Common myeloid progenitor, CD34-positive (primary cell): ENCODE results near the gene GTF2H1. TPM values are rescaled to one million over a fixed set of nuclear protein-coding genes. Genes with fewer than 3 reads are reported as not detected.

Source experiments
- CTCF ChIA-PET: fragments of 350-600 bp; sonication (Branson Sonifier 250); formaldehyde crosslinking; loops from one replicate; lab custom pipeline; 2021; ENCODE audit warnings: antibody characterized with exemption; lab: Charles Lee
- POLR2A ChIA-PET: fragments of 350-600 bp; sonication (Branson Sonifier 250); formaldehyde crosslinking; loops from one replicate; lab custom pipeline; 2021; ENCODE audit warnings: antibody characterized with exemption; lab: Charles Lee
- DNase-seq, 3 donors: peaks; one replicate each; pipeline versions ENCODE4 v3.0.0 to v3.0.0-alpha.2; 2013
- H3K27ac ChIP-seq, 2 experiments: 1 replicate in 1 of 2; 2 replicates in 1 of 2; pipeline ENCODE4 v1.7.0; 2013; ENCODE audit warnings: inconsistent platforms in 2 of 2, low read length in 2 of 2, mild to moderate bottlenecking in 2 of 2, low read depth in 1 of 2, moderate library complexity in 1 of 2; ENCODE audit not compliant: severe bottlenecking in 2 of 2, insufficient read depth in 1 of 2, poor library complexity in 1 of 2
- H3K27me3 ChIP-seq, 5 experiments: replicated peaks in 2 of 5; 1 replicate in 3 of 5; 2 replicates in 2 of 5; pipeline versions ENCODE4 v1.6.1 to v1.7.0; 2013; ENCODE audit warnings: low read length in 4 of 5, mild to moderate bottlenecking in 2 of 5, moderate library complexity in 2 of 5, inconsistent platforms in 1 of 5; ENCODE audit not compliant: insufficient read depth in 5 of 5, control insufficient read depth in 4 of 5
- H3K36me3 ChIP-seq, 4 experiments: 1 replicate in 2 of 4; 2 replicates in 2 of 4; pipeline versions ENCODE4 v1.6.1 to v1.7.0; 2013; ENCODE audit warnings: low read length in 3 of 4, control low read depth in 1 of 4, mild to moderate bottlenecking in 1 of 4; ENCODE audit not compliant: control insufficient read depth in 4 of 4, insufficient read depth in 4 of 4
- H3K4me1 ChIP-seq, 4 experiments: 1 replicate in 3 of 4; 2 replicates in 1 of 4; pipeline versions ENCODE4 v1.6.1 to v1.7.1; 2013; ENCODE audit warnings: low read length in 3 of 4, mild to moderate bottlenecking in 3 of 4, control low read depth in 1 of 4, inconsistent platforms in 1 of 4, moderate library complexity in 1 of 4; ENCODE audit not compliant: control insufficient read depth in 4 of 4, insufficient read depth in 4 of 4; ENCODE audit errors: control extremely low read depth in 1 of 4
- H3K4me3 ChIP-seq, 7 experiments: 1 replicate in 4 of 7; 2 replicates in 3 of 7; pipeline versions ENCODE4 v1.5.1 to v1.7.0; 2013; ENCODE audit warnings: mild to moderate bottlenecking in 7 of 7, low read length in 6 of 7, moderate library complexity in 6 of 7, inconsistent platforms in 2 of 7, low read depth in 2 of 7, control low read depth in 1 of 7; ENCODE audit not compliant: insufficient read depth in 4 of 7, control insufficient read depth in 1 of 7; ENCODE audit errors: extremely low read depth in 1 of 7
- H3K9me3 ChIP-seq, 5 experiments: 1 replicate in 4 of 5; 2 replicates in 1 of 5; pipeline versions ENCODE4 v1.6.1 to v1.7.1; 2013; ENCODE audit warnings: low read length in 4 of 5, mild to moderate bottlenecking in 2 of 5, inconsistent platforms in 1 of 5, low read depth in 1 of 5, moderate library complexity in 1 of 5; ENCODE audit not compliant: control insufficient read depth in 4 of 5, insufficient read depth in 2 of 5; ENCODE audit errors: control extremely low read depth in 1 of 5
- WGBS: methylation state at CpG from one replicate; pipeline ENCODE4 v1.1.5; 2013; ENCODE audit not compliant: insufficient coverage; 5-methylcytosine and 5-hydroxymethylcytosine counted together
- polyA plus RNA-seq: library from polyadenylated mRNA; unstranded; fragments of 120-200 nt; gene quantifications from one replicate; pipeline ENCODE4 v1.2.1, GENCODE V29; 2013

Gene GTF2H1
- polyA plus RNA-seq = 56.9 TPM

DNA sequence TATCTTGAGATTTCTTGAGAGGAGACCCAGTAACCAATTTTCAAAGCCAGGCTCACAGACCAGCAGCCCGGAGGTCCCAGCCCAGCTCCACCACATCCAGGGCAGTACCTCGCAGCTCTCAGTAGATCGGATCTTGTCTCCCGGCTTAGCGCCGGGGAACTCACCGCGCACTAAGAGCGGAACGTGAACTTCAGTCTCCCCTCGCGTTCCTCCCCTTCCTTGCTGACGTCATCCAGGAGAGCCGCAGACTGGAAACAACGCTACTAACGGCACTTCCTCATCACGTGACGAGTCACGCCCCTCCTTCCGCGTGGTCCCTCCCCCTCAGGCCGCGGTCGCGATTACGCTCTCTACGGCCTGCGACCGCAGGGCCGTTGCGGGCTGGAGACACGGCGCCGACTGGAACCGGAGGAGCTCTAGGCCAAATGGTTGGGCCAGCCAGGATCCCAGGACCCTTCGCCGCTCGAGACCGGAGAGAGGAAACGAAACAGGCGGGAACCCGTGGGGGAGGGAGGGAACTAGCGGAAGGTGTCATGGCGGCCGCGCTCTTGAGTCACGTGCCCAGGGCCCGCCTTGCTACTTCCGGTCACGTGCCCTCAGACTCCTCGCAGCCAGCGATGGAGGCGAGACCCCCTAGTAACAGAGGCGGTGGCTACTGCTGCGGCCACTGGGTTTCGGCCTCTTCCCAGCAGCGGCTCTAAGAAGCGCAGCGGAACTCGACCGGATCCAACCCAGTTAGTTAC is at the start of gene GTF2H1, which contains the start of gene HPS5:
Gene GTF2H1 (plus strand): TSS at position 599 of the 743 bp plus-strand sequence. CDS start 10,508 bp downstream, outside the sequence.
Gene HPS5 (minus strand): TSS at position 172 of the 743 bp plus-strand sequence. CDS start 4,282 bp downstream, outside the sequence.
- Histone ChIP-seq H3K4me1 (peaks cover 21 to 42% (median 32%) of the 10 kb centered on the region in 4 experiments), H3K27me3 (no peaks in the 10 kb centered on the region), H3K4me3 (peak within 1 kb of the TSS; percentile 70 to 93 (median 86)), H3K36me3 (peaks cover 0 to 18% (median 6%) of the 10 kb centered on the region in 4 experiments), H3K27ac (peak within 1 kb of the TSS; percentile 98 to 99), H3K9me3 (no peaks in the 10 kb centered on the region)
- CTCF ChIA-PET = interaction anchor here (0.6 to 1.7 kb wide), 6 partner anchors 8 to 86 kb away, joined by 3 to 5 read pairs (median 3); partner anchors contain the start of gene LDHA
- POLR2A ChIA-PET = interaction anchor here (0.5 to 1.8 kb wide), 6 partner anchors 24 to 206 kb away, joined by 3 to 14 read pairs (median 5); partner anchors contain the start of genes LDHA and TSG101
- peak; percentile 99 for DNase-seq
- 0% methylated on average over 49 of the region's 61 CpGs for WGBS

GRCh38 chr11:18277565-18278271 is 44.6 kb upstream of the GTF2H1 start:
- H3K9me3 ChIP-seq = no peaks in the 10 kb centered on the region
- no peaks in the 10 kb centered on the region for H3K27me3 ChIP-seq
- CTCF ChIA-PET = no interaction called here
- H3K4me3 ChIP-seq = no peak overlapping the region
- peaks cover 12 to 32% (median 21%) of the 10 kb centered on the region in 4 experiments for H3K36me3 ChIP-seq
- POLR2A ChIA-PET = interaction anchor here (0.7 kb wide), 1 partner anchor 8 kb away, joined by 4 read pairs; no protein-coding TSS in a partner anchor
- 100% methylated on average over 3 of the region's 5 CpGs for WGBS
- no peak overlapping the region for H3K27ac ChIP-seq
- peak in 2 of 3 donors; percentile 12 to 30 for DNase-seq
- no peaks in the 10 kb centered on the region for H3K4me1 ChIP-seq

GRCh38 chr11:18280438-18281045 is 41.8 kb upstream of the GTF2H1 start:
- CTCF ChIA-PET = no interaction called here
- POLR2A ChIA-PET = no interaction called here
- no peak overlapping the region for H3K4me3 ChIP-seq

DNA sequence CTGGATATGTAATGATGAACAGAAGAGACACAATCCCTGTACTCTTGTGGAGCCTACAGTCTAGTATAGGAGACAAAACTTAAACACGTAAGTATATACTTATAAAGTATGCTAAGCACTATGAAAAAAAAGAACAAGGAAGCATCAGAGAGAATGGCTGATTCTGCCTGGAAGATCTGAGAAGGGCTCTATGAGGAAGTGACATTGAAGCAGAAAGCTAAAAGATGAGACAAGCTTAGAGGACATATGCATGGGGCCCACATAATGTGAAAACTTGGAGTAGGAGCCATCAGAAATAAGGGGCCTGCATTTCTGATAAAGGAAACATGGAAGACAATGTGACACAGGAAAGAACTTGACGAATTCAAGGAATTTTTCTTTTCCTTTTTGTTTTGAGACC is 39.7 kb upstream of the GTF2H1 start:
- no peaks in the 10 kb centered on the region for H3K27me3 ChIP-seq
- CTCF ChIA-PET = no interaction called here
- peaks cover 31 to 71% (median 48%) of the 10 kb centered on the region in 4 experiments for H3K36me3 ChIP-seq
- no peak overlapping the region for H3K27ac ChIP-seq
- no peak for DNase-seq
- POLR2A ChIA-PET = no interaction called here
- H3K9me3 ChIP-seq = no peaks in the 10 kb centered on the region
- 100% methylated on average over 1 of the region's 2 CpGs for WGBS
- H3K4me3 ChIP-seq = no peak overlapping the region
- no peaks in the 10 kb centered on the region for H3K4me1 ChIP-seq

More at GRCh38 chr11:18280438-18281045, 41.8 kb upstream of the GTF2H1 start:
- peak in 2 of 3 donors; percentile 4 to 9 for DNase-seq
- H3K36me3 ChIP-seq = peaks cover 19 to 52% (median 36%) of the 10 kb centered on the region in 4 experiments
- 92% methylated on average over 2 of the region's 4 CpGs for WGBS
- H3K4me1 ChIP-seq = no peaks in the 10 kb centered on the region
- no peaks in the 10 kb centered on the region for H3K27me3 ChIP-seq
- no peak overlapping the region for H3K27ac ChIP-seq
- H3K9me3 ChIP-seq = no peaks in the 10 kb centered on the region

DNA sequence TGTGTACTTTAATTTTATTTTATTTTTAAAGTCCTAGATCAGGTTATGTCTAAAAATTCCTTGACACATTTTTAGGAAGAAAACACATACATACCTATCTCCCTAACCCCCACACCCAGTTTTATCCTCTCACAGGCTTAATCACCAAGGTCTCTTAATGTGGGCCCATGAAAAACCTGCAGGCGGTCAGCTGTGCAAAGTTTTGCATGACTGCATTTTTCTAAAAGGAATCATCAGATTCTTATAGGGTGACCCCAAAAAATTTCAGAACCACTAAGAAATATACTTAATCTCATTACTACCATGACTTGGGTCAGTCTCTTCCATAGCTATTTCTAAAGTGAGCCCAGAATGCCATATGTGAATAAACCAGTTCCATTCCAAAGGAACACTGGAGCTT is 36.5 kb upstream of the GTF2H1 start:
- POLR2A ChIA-PET = interaction anchor here (0.9 kb wide), 1 partner anchor 8 kb away, joined by 4 read pairs; no protein-coding TSS in a partner anchor
- Histone ChIP-seq H3K27me3 (no peaks in the 10 kb centered on the region), H3K36me3 (peaks cover 24 to 76% (median 50%) of the 10 kb centered on the region in 4 experiments), H3K4me3 (no peak overlapping the region), H3K27ac (no peak overlapping the region), H3K4me1 (no peaks in the 10 kb centered on the region), H3K9me3 (no peaks in the 10 kb centered on the region)
- no peak for DNase-seq
- WGBS = 100% methylated on average over 1 of the region's 1 CpG
- CTCF ChIA-PET = interaction anchor here (0.8 kb wide), 1 partner anchor 13 kb away, joined by 3 read pairs; no protein-coding TSS in a partner anchor

GRCh38 chr11:18288911-18289310 is 33.5 kb upstream of the GTF2H1 start:
- H3K27me3 ChIP-seq = no peaks in the 10 kb centered on the region

More at GRCh38 chr11:18288911-18289310, 33.5 kb upstream of the GTF2H1 start:
- Histone ChIP-seq H3K27ac (no peak overlapping the region), H3K4me1 (no peaks in the 10 kb centered on the region), H3K36me3 (peaks cover 23 to 79% (median 52%) of the 10 kb centered on the region in 4 experiments), H3K4me3 (no peak overlapping the region), H3K9me3 (no peaks in the 10 kb centered on the region)
- no peak for DNase-seq
- POLR2A ChIA-PET = no interaction called here
- CTCF ChIA-PET = interaction anchor here (1.3 kb wide), 1 partner anchor 12 kb away, joined by 3 read pairs; no protein-coding TSS in a partner anchor
- no CpG with 5 or more reads among the region's 4 CpGs for WGBS
